Glutamatergic neuron (in vitro differentiated cells): ENCODE measurements around the gene C5AR1. TPM values are rescaled to one million over a fixed set of nuclear protein-coding genes. Genes with fewer than 3 reads are reported as not detected.
"Not testable (repeated sequence)": the region's sequence is repeated elsewhere in the genome, so short reads cannot be mapped to it uniquely, and the experiment has no call there.

Experiments used
- DNase-seq: peaks from one replicate; pipeline ENCODE4 v3.0.0; 2022
- H3K27ac Mint-ChIP-seq: one replicate; pipeline ENCODE4 v1.8.0; 2020; ENCODE audit warnings: mild to moderate bottlenecking, mixed read lengths, inconsistent platforms; ENCODE audit not compliant: unreplicated experiment
- H3K27me3 Mint-ChIP-seq: one replicate; pipeline ENCODE4 v1.8.0; 2020; ENCODE audit warnings: mild to moderate bottlenecking, moderate library complexity, mixed read lengths, inconsistent platforms; ENCODE audit not compliant: unreplicated experiment
- H3K36me3 Mint-ChIP-seq: one replicate; pipeline ENCODE4 v1.8.0; 2020; ENCODE audit warnings: mild to moderate bottlenecking, mixed read lengths, inconsistent platforms; ENCODE audit not compliant: unreplicated experiment
- H3K4me1 Mint-ChIP-seq: one replicate; pipeline ENCODE4 v1.8.0; 2020; ENCODE audit warnings: mild to moderate bottlenecking, low read depth, mixed read lengths, inconsistent platforms; ENCODE audit not compliant: unreplicated experiment
- H3K4me3 Mint-ChIP-seq: one replicate; pipeline ENCODE4 v1.8.0; 2020; ENCODE audit warnings: mild to moderate bottlenecking, mixed read lengths, inconsistent platforms; ENCODE audit not compliant: unreplicated experiment
- H3K9me3 Mint-ChIP-seq: one replicate; pipeline ENCODE4 v1.8.0; 2020; ENCODE audit warnings: mild to moderate bottlenecking, moderate library complexity, mixed read lengths, inconsistent platforms; ENCODE audit not compliant: unreplicated experiment
- CTCF ChIP-seq: fragments of 200-600 bp; sonication (generic); IDR thresholded peaks from one replicate; pipeline ENCODE4 v1.5.0; 2021; ENCODE audit not compliant: partially characterized antibody, unreplicated experiment
- total RNA-seq: library from RNA; stranded (reverse); fragmentation: NEBNext Ultra II Directional; extraction: Animal tissue kit (Norgen Biotek cat#: 25700); gene quantifications from one replicate; pipeline ENCODE4 v1.2.1, GENCODE V29; 2021; ENCODE audit not compliant: unreplicated experiment

Gene C5AR1
- total RNA-seq, 1 donor from 2014 or later = 1.4 TPM

- H3K36me3 Mint-ChIP-seq = peaks cover 5% of the 10 kb centered on the region
- peak; percentile 80 for DNase-seq
- H3K27ac Mint-ChIP-seq = no peak overlapping the region
- no peak overlapping the region for H3K4me3 Mint-ChIP-seq
- H3K27me3 Mint-ChIP-seq = peaks cover 4% of the 10 kb centered on the region
- H3K4me1 Mint-ChIP-seq = no peaks in the 10 kb centered on the region
- H3K9me3 Mint-ChIP-seq = peaks cover 1% of the 10 kb centered on the region
- TF ChIP-seq CTCF = peak; percentile 82
Observed at GRCh38 chr19:47296036-47296435, 13.6 kb upstream of the C5AR1 start.

GRCh38 chr19:47300867-47301266 is 8.8 kb upstream of the C5AR1 start:
- H3K9me3 Mint-ChIP-seq, H3K27ac Mint-ChIP-seq, H3K36me3 Mint-ChIP-seq, H3K27me3 Mint-ChIP-seq, H3K4me1 Mint-ChIP-seq, DNase-seq, H3K4me3 Mint-ChIP-seq: not testable (repeated sequence)

- Mint-ChIP-seq H3K4me3 (no peak overlapping the region), H3K27me3 (no peaks in the 10 kb centered on the region), H3K9me3 (peaks cover 1% of the 10 kb centered on the region), H3K4me1 (no peaks in the 10 kb centered on the region), H3K36me3 (no peaks in the 10 kb centered on the region), H3K27ac (no peak overlapping the region)
- DNase-seq = no peak
- no peak for TF ChIP-seq CTCF
Observed at GRCh38 chr19:47302249-47302648, 7.4 kb upstream of the C5AR1 start.

- H3K27ac Mint-ChIP-seq = no peak overlapping the region
- no peaks in the 10 kb centered on the region for H3K4me1 Mint-ChIP-seq
- H3K9me3 Mint-ChIP-seq = peaks cover 1% of the 10 kb centered on the region
- H3K36me3 Mint-ChIP-seq = no peaks in the 10 kb centered on the region
- no peak overlapping the region for H3K4me3 Mint-ChIP-seq
- no peak for TF ChIP-seq CTCF
- no peak for DNase-seq
- no peaks in the 10 kb centered on the region for H3K27me3 Mint-ChIP-seq
Observed at GRCh38 chr19:47303966-47304365, 5.7 kb upstream of the C5AR1 start.

GRCh38 chr19:47305309-47305751 is 4.3 kb upstream of the C5AR1 start:
- peaks cover 1% of the 10 kb centered on the region for H3K9me3 Mint-ChIP-seq
- H3K27ac Mint-ChIP-seq = peak overlapping the region; percentile 28
- H3K4me3 Mint-ChIP-seq = no peak overlapping the region
- H3K27me3 Mint-ChIP-seq = no peaks in the 10 kb centered on the region
- peak; percentile 95 for TF ChIP-seq CTCF
- no peaks in the 10 kb centered on the region for H3K4me1 Mint-ChIP-seq
- peak; percentile 83 for DNase-seq
- H3K36me3 Mint-ChIP-seq = no peaks in the 10 kb centered on the region

- Mint-ChIP-seq H3K4me1 (no peaks in the 10 kb centered on the region), H3K4me3 (no peak overlapping the region), H3K9me3 (peaks cover 3% of the 10 kb centered on the region), H3K36me3 (no peaks in the 10 kb centered on the region), H3K27ac (no peak overlapping the region), H3K27me3 (no peaks in the 10 kb centered on the region)
- TF ChIP-seq CTCF = no peak
- DNase-seq = no peak
Observed at GRCh38 chr19:47306303-47306702, 3.4 kb upstream of the C5AR1 start.
